ENCODE results near the gene RASGRF2. TPM values are rescaled to one million over a fixed set of nuclear protein-coding genes. Genes with fewer than 3 reads are reported as not detected.

RASGRF2 gene
- total and polyA plus RNA-seq, 2 of the 8 experiments (the other 6 are each of a cell fraction or from before 2014, with no cell fraction given), result 2.6 to 29.5 TPM

- TF ChIP-seq CHD7 (IDR thresholded peaks at IDR 0.05; ENCODE audit: insufficient replicate concordance, low read length) (no peak), MAX (IDR thresholded peaks at IDR 0.05) (no peak), SRF (IDR thresholded peaks at IDR 0.05; ENCODE audit: low read depth, low read length) (no peak), RFX5 (IDR thresholded peaks at IDR 0.05; ENCODE audit: borderline replicate concordance, low read depth, low read length) (no peak)
These were observed 12.9 kb downstream of the RASGRF2 start (continued) for GRCh38 chr5:80973027-80973426.

All from H1 (cell line).